ENCODE measurements around the gene MZB1. TPM values are rescaled to one million over a fixed set of nuclear protein-coding genes. Genes with fewer than 3 reads are reported as not detected.
"Not testable (repeated sequence)": the region's sequence is repeated elsewhere in the genome, so short reads cannot be mapped to it uniquely, and the experiment has no call there.

MZB1 gene
- total RNA-seq, 3 donors from 2014 or later = 5.6 to 23.7 (median 10.2) TPM

GRCh38 chr5:139361835-139362429 lies 27.8 kb downstream of the MZB1 start:
- no peaks in the 10 kb centered on the region for H3K4me1 ChIP-seq (ENCODE audit: low read depth)
- no peaks in the 10 kb centered on the region for H3K36me3 ChIP-seq (ENCODE audit: low read depth)
- H3K9me3 ChIP-seq = no peaks in the 10 kb centered on the region
- ATAC-seq (no peak), DNase-seq (no peak)
- H3K4me3 ChIP-seq = no peak overlapping the region
- TF ChIP-seq CTCF (IDR thresholded peaks at IDR 0.05) = no peak
- intact Hi-C loops (cut with DNase I, micrococcal nuclease) = no loop called here

- TF ChIP-seq CTCF (IDR thresholded peaks at IDR 0.05) = no peak
- Histone ChIP-seq H3K4me3 (no peak overlapping the region), H3K36me3 (ENCODE audit: low read depth) (no peaks in the 10 kb centered on the region), H3K4me1 (ENCODE audit: low read depth) (no peaks in the 10 kb centered on the region), H3K9me3 (no peaks in the 10 kb centered on the region)
- intact Hi-C loops (cut with DNase I, micrococcal nuclease) = no loop called here
- ATAC-seq = no peak
- no peak for DNase-seq
These were observed 29.3 kb downstream of the MZB1 start for GRCh38 chr5:139360384-139360783.

- intact Hi-C loops (cut with DNase I, micrococcal nuclease) = no loop called here
- no peak overlapping the region for H3K4me3 ChIP-seq
These were observed 31.6 kb downstream of the MZB1 start for GRCh38 chr5:139358064-139358463.

GRCh38 chr5:139355900-139356299 lies 33.8 kb downstream of the MZB1 start:
- intact Hi-C loops (cut with DNase I, micrococcal nuclease); H3K9me3 ChIP-seq; DNase-seq; H3K36me3 ChIP-seq (ENCODE audit: low read depth); H3K4me1 ChIP-seq (ENCODE audit: low read depth); ATAC-seq; H3K4me3 ChIP-seq: not testable (repeated sequence)

More at GRCh38 chr5:139358064-139358463, 31.6 kb downstream of the MZB1 start:
- Histone ChIP-seq H3K36me3 (ENCODE audit: low read depth) (no peaks in the 10 kb centered on the region), H3K4me1 (ENCODE audit: low read depth) (no peaks in the 10 kb centered on the region), H3K9me3 (no peaks in the 10 kb centered on the region)
- TF ChIP-seq CTCF (IDR thresholded peaks at IDR 0.05) = no peak
- DNase-seq (no peak), ATAC-seq (no peak)

- TF ChIP-seq CTCF (IDR thresholded peaks at IDR 0.05) = no peak
- Histone ChIP-seq H3K4me3 (no peak overlapping the region), H3K36me3 (ENCODE audit: low read depth) (no peaks in the 10 kb centered on the region), H3K9me3 (no peaks in the 10 kb centered on the region), H3K4me1 (ENCODE audit: low read depth) (no peaks in the 10 kb centered on the region)
- intact Hi-C loops (cut with DNase I, micrococcal nuclease) = no loop called here
- ATAC-seq (no peak), DNase-seq (no peak)
These were observed 35.5 kb downstream of the MZB1 start for GRCh38 chr5:139354186-139354585.

GRCh38 chr5:139347863-139348262 lies 41.9 kb downstream of the MZB1 start:
- peaks cover 18% of the 10 kb centered on the region for H3K4me1 ChIP-seq (ENCODE audit: low read depth)
- intact Hi-C loops (cut with DNase I, micrococcal nuclease); DNase-seq; ATAC-seq; H3K9me3 ChIP-seq; H3K36me3 ChIP-seq (ENCODE audit: low read depth); H3K4me3 ChIP-seq: not testable (repeated sequence)

- H3K36me3 ChIP-seq (ENCODE audit: low read depth); H3K9me3 ChIP-seq; intact Hi-C loops (cut with DNase I, micrococcal nuclease); DNase-seq; ATAC-seq; H3K4me3 ChIP-seq: not testable (repeated sequence)
- peaks cover 21% of the 10 kb centered on the region for H3K4me1 ChIP-seq (ENCODE audit: low read depth)
These were observed 44.3 kb downstream of the MZB1 start for GRCh38 chr5:139345442-139345841.
